Measurements from ENCODE around the gene NEURL1. TPM values are rescaled to one million over a fixed set of nuclear protein-coding genes. Genes with fewer than 3 reads are reported as not detected.
A peak's percentile ranks its signal among the peaks of the same experiment; 100 is the strongest.

Gene NEURL1
- total RNA-seq, 1 experiment from 2014 or later, result 4.8 TPM

- intact Hi-C loops (cut with micrococcal nuclease; ENCODE audit: unreplicated experiment), result no loop called here
- H3K4me1 ChIP-seq (replicated peaks; ENCODE audit: insufficient read depth), result 0 out of 2 replicates have a peak, but pooled peaks cover 7% of the 10 kb centered on the region
- H3K4me3 ChIP-seq, result no peak overlapping the region
- H3F3A ChIP-seq (ENCODE audit: insufficient read depth, low read depth), result no peaks in the 10 kb centered on the region
- H3K9me3 ChIP-seq (ENCODE audit: insufficient read depth, low read depth), result no peaks in the 10 kb centered on the region
- no peaks in the 10 kb centered on the region for H3K27me3 ChIP-seq (ENCODE audit: insufficient read depth, low read depth)
- H3K4me2 ChIP-seq, result no peak overlapping the region
- no peaks in the 10 kb centered on the region for H4K20me1 ChIP-seq (ENCODE audit: insufficient read depth)
- no peaks in the 10 kb centered on the region for H3K9me2 ChIP-seq (ENCODE audit: insufficient read depth)
- H2AFZ ChIP-seq, result no peak overlapping the region
- H3K36me3 ChIP-seq (ENCODE audit: low read depth), result no peaks in the 10 kb centered on the region
- H3K79me2 ChIP-seq (ENCODE audit: low read depth), result no peaks in the 10 kb centered on the region
- TF ChIP-seq EZH2 (IDR thresholded peaks at IDR 0.05; ENCODE audit: low read depth) (no peak), CTCF (conservative IDR thresholded peaks at IDR 0.05) (no peak)
- no peak for DNase-seq
- no peak overlapping the region for H3K27ac ChIP-seq
- ChIA-PET CTCF (no interaction called here), POLR2A (ENCODE audit: unreplicated experiment) (no interaction called here)
- BruUV-seq (replicated peaks), result no TSS peak
Observed at GRCh38 chr10:103553743-103554487, 60.4 kb downstream of the NEURL1 start.

- Histone ChIP-seq H3K4me2 (peak overlapping the region; percentile 78), H3K4me3 (peak overlapping the region; percentile 49; the same call in 1 of the 2 replicates), H3K27me3 (ENCODE audit: insufficient read depth, low read depth) (no peaks in the 10 kb centered on the region), H3K79me2 (ENCODE audit: low read depth) (no peaks in the 10 kb centered on the region), H3F3A (ENCODE audit: insufficient read depth, low read depth) (no peaks in the 10 kb centered on the region), H3K27ac (no peak overlapping the region), H2AFZ (no peak overlapping the region), H4K20me1 (ENCODE audit: insufficient read depth) (no peaks in the 10 kb centered on the region), H3K4me1 (replicated peaks; ENCODE audit: insufficient read depth) (no peaks in the 10 kb centered on the region), H3K9me2 (ENCODE audit: insufficient read depth) (no peaks in the 10 kb centered on the region), H3K36me3 (ENCODE audit: low read depth) (no peaks in the 10 kb centered on the region), H3K9me3 (ENCODE audit: insufficient read depth, low read depth) (no peaks in the 10 kb centered on the region)
- peak in 1 of 2 experiments; percentile 32 for DNase-seq
- intact Hi-C loops (cut with micrococcal nuclease; ENCODE audit: unreplicated experiment), result no loop called here
- CTCF ChIA-PET, result no interaction called here
- POLR2A ChIA-PET (ENCODE audit: unreplicated experiment), result interaction anchor here (0.6 kb wide), 1 partner anchor 811 kb away, joined by 12 read pairs; the partner anchor contains the start of gene WBP1L
- no TSS peak for BruUV-seq (replicated peaks)
- TF ChIP-seq EZH2 (IDR thresholded peaks at IDR 0.05; ENCODE audit: low read depth) (no peak), CTCF (conservative IDR thresholded peaks at IDR 0.05) (no peak)
Observed at GRCh38 chr10:103554488-103555324, 61.2 kb downstream of the NEURL1 start.

GRCh38 chr10:103555325-103555649, 61.8 kb downstream of the NEURL1 start:
- ChIA-PET CTCF (no interaction called here), POLR2A (ENCODE audit: unreplicated experiment) (no interaction called here)
- Histone ChIP-seq H2AFZ (no peak overlapping the region), H3K9me3 (ENCODE audit: insufficient read depth, low read depth) (no peaks in the 10 kb centered on the region), H3K36me3 (ENCODE audit: low read depth) (no peaks in the 10 kb centered on the region), H3K79me2 (ENCODE audit: low read depth) (no peaks in the 10 kb centered on the region), H3K9me2 (ENCODE audit: insufficient read depth) (no peaks in the 10 kb centered on the region), H3K4me1 (replicated peaks; ENCODE audit: insufficient read depth) (no peaks in the 10 kb centered on the region), H3K27ac (no peak overlapping the region), H4K20me1 (ENCODE audit: insufficient read depth) (no peaks in the 10 kb centered on the region), H3K4me3 (peak overlapping the region; percentile 49; the same call in 1 of the 2 replicates), H3F3A (ENCODE audit: insufficient read depth, low read depth) (no peaks in the 10 kb centered on the region), H3K27me3 (ENCODE audit: insufficient read depth, low read depth) (no peaks in the 10 kb centered on the region), H3K4me2 (peak overlapping the region; percentile 78)
- TF ChIP-seq CTCF (conservative IDR thresholded peaks at IDR 0.05), result no peak
- TF ChIP-seq EZH2 (IDR thresholded peaks at IDR 0.05; ENCODE audit: low read depth), result no peak
- no TSS peak for BruUV-seq (replicated peaks)
- DNase-seq, result no peak
- intact Hi-C loops (cut with micrococcal nuclease; ENCODE audit: unreplicated experiment), result no loop called here
